Measurements from ENCODE around the gene AURKAIP1.

AURKAIP1 gene

DNA sequence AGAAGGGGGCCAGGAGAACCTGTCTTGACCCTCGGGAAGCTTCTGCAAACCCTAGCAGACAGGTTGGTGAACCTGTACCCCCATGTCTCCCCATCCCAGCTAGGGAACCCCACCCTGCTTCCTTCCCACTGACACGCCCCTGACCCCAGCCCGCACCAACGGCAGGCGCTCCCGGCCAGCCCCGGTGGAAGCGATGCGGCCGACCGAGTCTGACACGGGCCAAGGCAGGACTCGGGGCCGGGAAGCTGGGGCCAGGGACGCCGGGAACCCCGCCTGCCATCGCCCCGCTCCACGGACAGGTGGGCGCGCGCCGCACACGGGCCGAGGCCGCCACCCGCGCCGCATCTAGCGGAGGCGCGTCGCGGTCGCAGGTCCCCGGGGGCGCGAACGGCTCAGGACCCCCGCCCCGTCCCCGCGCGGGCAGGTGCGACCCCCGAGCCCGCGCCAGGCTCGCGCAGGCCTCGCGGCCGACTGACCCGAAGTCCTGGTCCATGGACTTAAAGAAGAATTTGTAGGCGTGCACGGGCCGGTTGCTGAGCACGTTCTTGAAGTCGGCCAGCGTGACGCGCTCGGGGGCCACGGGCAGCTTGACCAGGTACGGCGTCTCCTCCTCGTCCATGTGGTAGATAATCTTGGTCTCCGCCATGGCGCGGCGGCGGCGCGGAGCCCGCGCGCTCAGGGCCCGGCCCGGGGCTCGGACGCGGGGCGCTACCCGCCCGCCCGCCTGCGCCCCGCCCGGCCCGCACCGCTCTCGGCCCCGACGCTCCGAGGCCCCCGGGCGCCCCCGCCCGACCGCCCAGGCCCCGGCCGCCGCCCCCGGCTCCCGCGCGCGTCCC is 26.4 kb downstream of the AURKAIP1 start:
- peak in 3 of 51 donors; percentile 27 to 43 (median 37) for DNase-seq

DNA sequence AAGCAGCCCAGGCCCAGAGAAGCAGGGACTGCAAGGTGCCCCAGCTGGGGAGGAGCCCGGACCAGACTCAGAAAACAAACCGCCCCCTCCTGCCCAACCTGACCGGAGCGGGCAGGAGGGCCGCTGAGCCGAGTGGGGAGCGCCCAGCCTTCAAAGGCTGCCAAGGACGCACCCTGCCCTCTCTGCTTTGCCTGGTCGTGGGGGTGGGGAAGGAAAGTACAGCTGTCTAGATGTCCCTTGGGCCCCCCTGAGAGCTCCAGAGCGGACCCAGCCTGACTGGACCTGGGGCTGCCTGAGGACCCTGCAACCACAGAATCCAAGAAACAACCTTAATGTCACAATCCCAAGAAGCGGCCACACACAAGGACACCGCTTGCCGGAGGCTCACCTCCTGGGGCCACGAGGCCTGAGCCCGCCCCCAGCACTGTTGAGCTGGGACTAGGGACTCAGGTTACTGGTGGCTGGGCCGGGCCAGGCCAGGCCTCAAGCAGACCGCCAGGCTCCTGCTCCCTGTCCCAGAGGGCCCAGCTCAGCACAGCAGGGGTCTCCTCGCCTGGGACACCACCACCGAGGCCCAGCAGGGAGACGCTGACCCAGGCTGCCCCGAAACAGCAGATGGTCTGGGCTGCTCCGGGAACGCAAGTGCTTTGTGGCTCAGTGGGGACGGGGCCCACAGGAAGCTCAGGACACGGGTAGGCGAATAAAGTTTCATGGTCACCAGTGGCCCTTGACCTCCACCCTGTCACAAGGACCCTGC is 27.2 kb downstream of the AURKAIP1 start:
- no peak for DNase-seq

- no peak for DNase-seq
Measured at GRCh38 chr1:1347026-1347595, 27.9 kb downstream of the AURKAIP1 start.

GRCh38 chr1:1346501-1346890 is 28.5 kb downstream of the AURKAIP1 start:
- no peak for DNase-seq

GRCh38 chr1:1345860-1346500 is 29.0 kb downstream of the AURKAIP1 start:
- DNase-seq, result peak in 4 of 51 donors; percentile 28 to 34 (median 31)

DNA sequence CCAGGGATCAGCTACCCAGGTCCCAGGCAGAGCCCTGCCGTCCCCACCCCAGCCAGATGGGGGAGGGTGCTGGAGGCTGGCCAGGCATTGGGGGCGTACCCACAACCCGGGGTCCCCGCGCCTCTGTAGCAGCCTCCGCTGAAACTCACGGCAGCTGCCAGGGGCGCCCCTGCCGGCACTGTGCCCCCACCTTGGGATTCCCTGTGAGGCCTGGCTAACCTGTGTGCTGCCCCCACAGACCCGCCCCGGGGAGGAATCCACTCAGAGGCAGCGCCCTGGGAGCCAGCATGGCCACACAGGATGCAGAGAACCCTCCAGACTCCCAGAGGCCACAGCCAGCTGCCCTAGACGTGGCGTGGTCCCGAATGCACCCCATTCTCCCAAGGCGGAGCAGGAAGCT is 29.6 kb downstream of the AURKAIP1 start:
- no peak for DNase-seq

DNA sequence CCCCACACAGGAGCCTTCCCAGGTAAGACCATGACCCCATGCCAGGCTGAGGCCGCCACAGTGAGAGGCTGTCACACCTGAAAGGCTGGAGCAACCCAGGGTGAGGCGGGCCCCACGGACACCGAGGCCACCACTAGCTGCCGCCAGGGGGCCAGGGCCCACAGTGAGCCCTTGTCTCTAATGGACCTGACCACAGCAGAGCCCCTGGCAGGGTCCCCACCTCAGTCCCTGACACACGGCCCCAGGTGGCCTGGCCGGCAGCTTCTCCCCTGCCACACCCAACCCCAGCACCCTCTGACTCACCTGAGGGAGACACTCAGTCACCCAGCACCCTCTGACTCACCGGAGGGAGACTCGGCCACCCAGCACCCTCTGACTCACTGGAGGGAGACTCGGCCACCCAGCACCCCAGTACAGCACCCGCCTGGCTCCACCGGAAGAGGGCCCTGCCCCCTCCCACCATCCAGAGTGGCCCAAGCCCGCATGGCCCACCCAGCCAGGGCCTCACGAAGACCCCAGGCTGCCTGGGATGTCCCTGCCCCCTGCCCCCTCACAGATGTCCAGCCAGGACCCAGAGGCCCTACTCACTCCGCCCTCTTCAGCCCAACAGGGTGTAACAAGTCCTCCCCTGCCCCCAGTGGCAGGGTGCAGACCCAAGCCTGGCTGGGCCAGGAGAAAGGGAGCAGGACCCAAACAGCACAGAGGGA is 30.2 kb downstream of the AURKAIP1 start:
- DNase-seq, result peak in 1 of 51 donors; percentile 38

DNA sequence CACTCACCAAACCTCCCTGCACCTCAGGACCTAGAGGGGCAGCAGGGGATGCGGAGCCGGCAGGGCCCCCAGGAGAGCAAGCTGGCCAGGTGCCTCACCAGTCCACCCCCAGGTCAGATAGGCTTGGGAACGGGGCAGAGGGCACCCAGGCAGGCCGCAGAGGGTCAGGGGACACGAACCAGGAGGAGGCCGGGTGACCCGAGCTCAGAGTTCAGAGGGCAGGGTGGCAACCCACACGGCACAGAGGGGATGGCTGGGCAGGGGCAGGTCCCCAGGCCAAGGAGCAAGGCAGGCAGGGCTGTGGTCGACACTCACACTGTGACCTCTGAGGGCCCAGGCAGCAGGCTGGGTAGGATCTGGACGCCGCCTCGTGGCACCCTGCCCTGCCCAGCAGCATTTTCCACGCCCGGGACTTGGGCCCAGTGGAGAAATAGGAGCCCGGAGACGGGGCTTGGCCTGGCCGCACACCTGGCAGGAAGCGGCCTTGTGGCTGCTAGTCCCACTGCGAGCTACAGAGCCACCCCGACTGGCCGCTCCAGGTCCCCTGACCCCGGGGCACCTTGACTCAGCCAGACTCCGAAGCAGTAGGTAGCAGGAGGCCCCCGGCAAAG is 31.1 kb downstream of the AURKAIP1 start:
- no peak for DNase-seq

- DNase-seq, result no peak
Measured at GRCh38 chr1:1342584-1343115, 32.4 kb downstream of the AURKAIP1 start.

GRCh38 chr1:1342061-1342562 is 32.9 kb downstream of the AURKAIP1 start:
- no peak for DNase-seq

GRCh38 chr1:1341549-1342021 is 33.4 kb downstream of the AURKAIP1 start:
- DNase-seq, result no peak

GRCh38 chr1:1340791-1341548 is 34.0 kb downstream of the AURKAIP1 start:
- DNase-seq, result no peak

- DNase-seq, result no peak
Measured at GRCh38 chr1:1340185-1340584, 34.8 kb downstream of the AURKAIP1 start.

GRCh38 chr1:1338278-1338677 is 36.7 kb downstream of the AURKAIP1 start:
- no peak for DNase-seq

GRCh38 chr1:1337793-1338147 is 37.2 kb downstream of the AURKAIP1 start:
- no peak for DNase-seq

GRCh38 chr1:1336931-1337792 is 37.8 kb downstream of the AURKAIP1 start:
- DNase-seq, result no peak

GRCh38 chr1:1336446-1336845 is 38.6 kb downstream of the AURKAIP1 start:
- no peak for DNase-seq

- no peak for DNase-seq
Measured at GRCh38 chr1:1335792-1336248, 39.2 kb downstream of the AURKAIP1 start.
